HepG2 (cell line): Measurements from ENCODE around the gene TASP1. TPM values are rescaled to one million over a fixed set of nuclear protein-coding genes. Genes with fewer than 3 reads are reported as not detected.

Experiments used
- ATF7-NPFF ChIP-seq: sonication (generic); formaldehyde crosslinking; IDR thresholded peaks from 2 replicates; pipeline ENCODE4 v1.8.1; 2023; ENCODE audit warnings: mild to moderate bottlenecking, low read depth, missing genetic modification reagents, moderate library complexity
- BRCA1 ChIP-seq: sonication (generic); formaldehyde crosslinking; IDR thresholded peaks from 2 replicates; pipeline ENCODE4 v1.4.0; 2020; ENCODE audit warnings: missing genetic modification reagents
- CHD2 ChIP-seq: IDR thresholded peaks from 2 replicates; pipeline ENCODE4 v1.6.1; 2011; ENCODE audit warnings: low read depth, low read length, improper control_type of control experiment
- FOXJ3 ChIP-seq: sonication (generic); formaldehyde crosslinking; IDR thresholded peaks from 2 replicates; pipeline ENCODE4 v1.4.0; 2020; ENCODE audit warnings: missing genetic modification reagents, mild to moderate bottlenecking, borderline replicate concordance
- IRF1 ChIP-seq: sonication (generic); formaldehyde crosslinking; IDR thresholded peaks from 2 replicates; pipeline ENCODE4 v1.4.0; 2020; ENCODE audit warnings: low read depth, mild to moderate bottlenecking, missing genetic modification reagents
- JARID2 ChIP-seq: sonication (generic); formaldehyde crosslinking; IDR thresholded peaks from 2 replicates; pipeline ENCODE4 v1.8.1; 2023; ENCODE audit warnings: missing genetic modification reagents, inconsistent platforms; ENCODE audit not compliant: insufficient replicate concordance
- KAT2B ChIP-seq: fragments of 150-350 bp; IDR thresholded peaks from 2 replicates; pipeline ENCODE4 v1.6.1; 2014; ENCODE audit warnings: low read depth, low read length, borderline replicate concordance
- MED1 ChIP-seq: sonication (generic); formaldehyde crosslinking; IDR thresholded peaks from 2 replicates; pipeline ENCODE4 v1.4.0; 2020; ENCODE audit warnings: missing genetic modification reagents
- NFYB ChIP-seq: sonication (generic); formaldehyde crosslinking; IDR thresholded peaks from 2 replicates; pipeline ENCODE4 v1.4.0; 2020; ENCODE audit warnings: missing genetic modification reagents
- PHF21A ChIP-seq: sonication (generic); formaldehyde crosslinking; IDR thresholded peaks from 2 replicates; pipeline ENCODE4 v1.5.0; 2020; ENCODE audit warnings: mild to moderate bottlenecking, missing genetic modification reagents
- RFX1 ChIP-seq: fragments of 450-650 bp; IDR thresholded peaks from 2 replicates; pipeline ENCODE4 v1.6.1; 2017
- RFXANK ChIP-seq: IDR thresholded peaks from 2 replicates; pipeline ENCODE4 v1.6.1; 2016
- U2AF1 ChIP-seq: fragments of 200-400 bp; formaldehyde crosslinking; optimal IDR thresholded peaks from 2 replicates; pipeline ENCODE3; 2017; ENCODE audit warnings: mild to moderate bottlenecking, low read depth, low read length
- ZKSCAN8 ChIP-seq: IDR thresholded peaks from 2 replicates; pipeline ENCODE4 v1.6.1; 2016; ENCODE audit warnings: borderline replicate concordance, missing genetic modification reagents, missing compliant biosample characterization
- ZNF230 ChIP-seq: sonication (generic); formaldehyde crosslinking; IDR thresholded peaks from 2 replicates; pipeline ENCODE4 v1.4.0; 2020; ENCODE audit warnings: mild to moderate bottlenecking, missing genetic modification reagents
- ZNF251 ChIP-seq: sonication (generic); formaldehyde crosslinking; IDR thresholded peaks from 2 replicates; pipeline ENCODE4 v1.9.0; 2021; ENCODE audit warnings: mild to moderate bottlenecking, missing genetic modification reagents
- ZNF280D ChIP-seq: sonication (generic); formaldehyde crosslinking; IDR thresholded peaks from 2 replicates; pipeline ENCODE4 v1.5.1; 2020; ENCODE audit warnings: mild to moderate bottlenecking, missing genetic modification reagents
- ZNF383 ChIP-seq: sonication (generic); formaldehyde crosslinking; IDR thresholded peaks from 2 replicates; pipeline ENCODE4 v1.4.0; 2020; ENCODE audit warnings: missing genetic modification reagents, mild to moderate bottlenecking, borderline replicate concordance
- ZNF766 ChIP-seq: sonication (generic); formaldehyde crosslinking; IDR thresholded peaks from 2 replicates; pipeline ENCODE4 v1.5.0; 2020; ENCODE audit warnings: missing genetic modification reagents, borderline replicate concordance
- polyA plus RNA-seq, 8 experiments: library from polyadenylated mRNA; depleted of rRNA in 3 of 8; stranded (reverse) in 7 of 8; unstranded in 1 of 8; fragments of >200 nt; fragmentation: Illumina TruSeq in 4 of 8; extraction: Trizol in 4 of 8; gene quantifications; 2 replicates each; pipeline versions ENCODE4 v1.2.1 to v1.2.3, GENCODE V29; 2011 to 2016; ENCODE audit warnings: low read depth in 4 of 8, missing spikeins in 1 of 8, mixed read lengths in 1 of 8; ENCODE audit not compliant: insufficient read depth in 1 of 8
- total RNA-seq, 5 experiments: library from RNA; depleted of rRNA; stranded (reverse); fragments of >200 nt; fragmentation: Illumina TruSeq; extraction: Trizol; gene quantifications; 2 replicates each; pipeline ENCODE4 v1.2.3, GENCODE V29; 2016; ENCODE audit warnings: low read depth in 1 of 5
- TF ChIP-seq, protein P1 (sequence below): sonication (generic); formaldehyde crosslinking; IDR thresholded peaks from 2 replicates; pipeline ENCODE4 v1.5.0; 2020; ENCODE audit warnings: mild to moderate bottlenecking, low read depth, missing genetic modification reagents, borderline replicate concordance
- TF ChIP-seq, protein P2 (sequence below): sonication (generic); formaldehyde crosslinking; IDR thresholded peaks from 2 replicates; pipeline ENCODE4 v1.4.0; 2020; ENCODE audit warnings: mild to moderate bottlenecking, missing genetic modification reagents
- TF ChIP-seq, protein P3 (sequence below): sonication (generic); formaldehyde crosslinking; IDR thresholded peaks from 2 replicates; pipeline ENCODE4 v1.4.0; 2020; ENCODE audit warnings: missing genetic modification reagents, borderline replicate concordance

The TASP1 gene
- total and polyA plus RNA-seq, 2 of the 13 experiments (the other 11 are each of a cell fraction or from before 2014, with no cell fraction given): 10.0 to 25.2 TPM

DNA sequence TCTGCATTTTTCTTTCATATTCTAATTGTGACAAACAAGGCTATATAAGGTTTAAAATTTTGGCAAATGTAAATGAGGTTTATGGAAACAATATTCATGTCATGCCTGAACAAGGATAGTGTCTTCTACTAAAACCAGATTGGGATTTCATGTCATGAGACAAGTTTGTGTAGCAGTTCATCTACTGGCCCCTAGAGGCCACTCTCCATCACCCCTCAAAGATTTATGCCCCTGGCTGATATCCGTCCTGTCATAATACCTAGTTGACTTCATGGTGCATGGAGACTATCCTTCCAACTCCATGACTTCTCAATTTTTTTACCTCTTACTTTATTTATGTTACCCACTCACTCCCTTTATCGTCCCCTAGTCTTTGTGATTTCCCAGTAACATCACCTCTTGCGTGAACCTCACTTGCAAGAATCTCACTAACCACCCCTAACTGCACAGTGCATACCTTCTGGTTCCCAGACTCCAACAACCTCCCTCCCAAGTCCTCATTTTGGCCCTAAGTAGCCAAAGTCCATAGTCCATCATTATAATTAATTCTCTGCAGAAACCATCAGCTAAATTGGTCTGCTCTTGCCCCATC is 179.8 kb downstream of the TASP1 start (continued):
- TF ChIP-seq ZNF766 (CRISPR knock-in tag): no peak
- no peak for TF ChIP-seq FOXJ3
- no peak for TF ChIP-seq KAT2B
- no peak for TF ChIP-seq BRCA1 (CRISPR knock-in tag)
- TF ChIP-seq, protein P1, sequence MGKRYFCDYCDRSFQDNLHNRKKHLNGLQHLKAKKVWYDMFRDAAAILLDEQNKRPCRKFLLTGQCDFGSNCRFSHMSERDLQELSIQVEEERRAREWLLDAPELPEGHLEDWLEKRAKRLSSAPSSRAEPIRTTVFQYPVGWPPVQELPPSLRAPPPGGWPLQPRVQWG (CRISPR knock-in tag): no peak
- no peak for TF ChIP-seq PHF21A (CRISPR knock-in tag)
- TF ChIP-seq, protein P2, sequence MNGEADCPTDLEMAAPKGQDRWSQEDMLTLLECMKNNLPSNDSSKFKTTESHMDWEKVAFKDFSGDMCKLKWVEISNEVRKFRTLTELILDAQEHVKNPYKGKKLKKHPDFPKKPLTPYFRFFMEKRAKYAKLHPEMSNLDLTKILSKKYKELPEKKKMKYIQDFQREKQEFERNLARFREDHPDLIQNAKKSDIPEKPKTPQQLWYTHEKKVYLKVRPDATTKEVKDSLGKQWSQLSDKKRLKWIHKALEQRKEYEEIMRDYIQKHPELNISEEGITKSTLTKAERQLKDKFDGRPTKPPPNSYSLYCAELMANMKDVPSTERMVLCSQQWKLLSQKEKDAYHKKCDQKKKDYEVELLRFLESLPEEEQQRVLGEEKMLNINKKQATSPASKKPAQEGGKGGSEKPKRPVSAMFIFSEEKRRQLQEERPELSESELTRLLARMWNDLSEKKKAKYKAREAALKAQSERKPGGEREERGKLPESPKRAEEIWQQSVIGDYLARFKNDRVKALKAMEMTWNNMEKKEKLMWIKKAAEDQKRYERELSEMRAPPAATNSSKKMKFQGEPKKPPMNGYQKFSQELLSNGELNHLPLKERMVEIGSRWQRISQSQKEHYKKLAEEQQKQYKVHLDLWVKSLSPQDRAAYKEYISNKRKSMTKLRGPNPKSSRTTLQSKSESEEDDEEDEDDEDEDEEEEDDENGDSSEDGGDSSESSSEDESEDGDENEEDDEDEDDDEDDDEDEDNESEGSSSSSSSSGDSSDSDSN (CRISPR knock-in tag): no peak
- no peak for TF ChIP-seq ATF7-NPFF (CRISPR knock-in tag)
- TF ChIP-seq CHD2: no peak
- TF ChIP-seq JARID2 (CRISPR knock-in tag): no peak
- TF ChIP-seq NFYB: no peak
- TF ChIP-seq IRF1 (CRISPR knock-in tag): no peak
- TF ChIP-seq ZNF251 (CRISPR knock-in tag): 0 out of 2 replicates have a peak, but pooled peaks have one; percentile 27
- peak; percentile 49; the same call in 1 of the 2 replicates for TF ChIP-seq ZNF230
- TF ChIP-seq, protein P3, sequence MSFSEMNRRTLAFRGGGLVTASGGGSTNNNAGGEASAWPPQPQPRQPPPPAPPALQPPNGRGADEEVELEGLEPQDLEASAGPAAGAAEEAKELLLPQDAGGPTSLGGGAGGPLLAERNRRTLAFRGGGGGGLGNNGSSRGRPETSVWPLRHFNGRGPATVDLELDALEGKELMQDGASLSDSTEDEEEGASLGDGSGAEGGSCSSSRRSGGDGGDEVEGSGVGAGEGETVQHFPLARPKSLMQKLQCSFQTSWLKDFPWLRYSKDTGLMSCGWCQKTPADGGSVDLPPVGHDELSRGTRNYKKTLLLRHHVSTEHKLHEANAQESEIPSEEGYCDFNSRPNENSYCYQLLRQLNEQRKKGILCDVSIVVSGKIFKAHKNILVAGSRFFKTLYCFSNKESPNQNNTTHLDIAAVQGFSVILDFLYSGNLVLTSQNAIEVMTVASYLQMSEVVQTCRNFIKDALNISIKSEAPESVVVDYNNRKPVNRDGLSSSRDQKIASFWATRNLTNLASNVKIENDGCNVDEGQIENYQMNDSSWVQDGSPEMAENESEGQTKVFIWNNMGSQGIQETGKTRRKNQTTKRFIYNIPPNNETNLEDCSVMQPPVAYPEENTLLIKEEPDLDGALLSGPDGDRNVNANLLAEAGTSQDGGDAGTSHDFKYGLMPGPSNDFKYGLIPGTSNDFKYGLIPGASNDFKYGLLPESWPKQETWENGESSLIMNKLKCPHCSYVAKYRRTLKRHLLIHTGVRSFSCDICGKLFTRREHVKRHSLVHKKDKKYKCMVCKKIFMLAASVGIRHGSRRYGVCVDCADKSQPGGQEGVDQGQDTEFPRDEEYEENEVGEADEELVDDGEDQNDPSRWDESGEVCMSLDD (CRISPR knock-in tag): no peak
- no peak for TF ChIP-seq MED1 (CRISPR knock-in tag)
- TF ChIP-seq ZKSCAN8 (CRISPR knock-in tag): no peak
- TF ChIP-seq RFXANK (CRISPR knock-in tag): no peak
- TF ChIP-seq U2AF1: no peak
- 0 out of 2 replicates have a peak, but pooled peaks have one; percentile 62 for TF ChIP-seq ZNF383 (CRISPR knock-in tag)
- TF ChIP-seq ZNF280D: no peak
- TF ChIP-seq RFX1: no peak
